Lower lobe of right lung (tissue), 2 donors: ENCODE results near the gene PRMT7. TPM values are rescaled to one million over a fixed set of nuclear protein-coding genes. Genes with fewer than 3 reads are reported as not detected.

Experiments
- ATAC-seq, 2 donors: fragments of 200-7000 bp; cut with Tn5 transposase; one replicate each; pipeline ENCODE4 v1.9.1; 2020 to 2022; ENCODE audit warnings: mild to moderate bottlenecking in 2 of 2, moderate library complexity in 2 of 2
- DNase-seq: peaks from one replicate; pipeline ENCODE4 v3.0.0-alpha.2; 2020
- H3K27ac ChIP-seq: fragments of 200-600 bp; one replicate; pipeline ENCODE4 v1.8.0; 2022
- H3K27me3 ChIP-seq: fragments of 200-600 bp; one replicate; pipeline ENCODE4 v1.8.0; 2022; ENCODE audit warnings: low read depth
- H3K36me3 ChIP-seq: fragments of 200-600 bp; one replicate; pipeline ENCODE4 v1.8.0; 2022; ENCODE audit warnings: mild to moderate bottlenecking
- H3K4me1 ChIP-seq: fragments of 200-600 bp; one replicate; pipeline ENCODE4 v1.8.0; 2022
- H3K4me3 ChIP-seq: fragments of 200-600 bp; one replicate; pipeline ENCODE4 v1.8.0; 2022; ENCODE audit warnings: mild to moderate bottlenecking
- H3K9me3 ChIP-seq: fragments of 200-600 bp; one replicate; pipeline ENCODE4 v1.8.0; 2022
- CTCF ChIP-seq: fragments of 200-600 bp; IDR thresholded peaks from one replicate; pipeline ENCODE4 v1.8.0; 2022; ENCODE audit warnings: antibody characterized with exemption, mild to moderate bottlenecking
- intact Hi-C: fragments of 100-400 bp; cut with DNase I; formaldehyde crosslinking; loops from one replicate; pipeline ENCODE4 v1.11.0; 2022
- total RNA-seq: library from RNA; stranded (reverse); fragmentation: NEBNext Ultra II Directional; extraction: Animal tissue kit (Norgen Biotek cat#: 25700); gene quantifications from one replicate; pipeline ENCODE4 v1.2.1, GENCODE V29; 2021
- donor health status: DM: no; HTN: yes; CAD: no; lungs with severe emphysema.

The PRMT7 gene
- total RNA-seq, 1 donor from 2014 or later = 36.1 TPM

GRCh38 chr16:68296291-68296690 is 14.5 kb upstream of the PRMT7 start:
- Histone ChIP-seq H3K27me3 (no peaks in the 10 kb centered on the region), H3K4me3 (no peak overlapping the region), H3K4me1 (no peaks in the 10 kb centered on the region), H3K9me3 (no peaks in the 10 kb centered on the region), H3K36me3 (peaks cover 98% of the 10 kb centered on the region), H3K27ac (no peak overlapping the region)
- intact Hi-C loops = no loop called here
- TF ChIP-seq CTCF = no peak
- no peak for DNase-seq
- ATAC-seq = peak in 1 of 2 donors; percentile 14

DNA sequence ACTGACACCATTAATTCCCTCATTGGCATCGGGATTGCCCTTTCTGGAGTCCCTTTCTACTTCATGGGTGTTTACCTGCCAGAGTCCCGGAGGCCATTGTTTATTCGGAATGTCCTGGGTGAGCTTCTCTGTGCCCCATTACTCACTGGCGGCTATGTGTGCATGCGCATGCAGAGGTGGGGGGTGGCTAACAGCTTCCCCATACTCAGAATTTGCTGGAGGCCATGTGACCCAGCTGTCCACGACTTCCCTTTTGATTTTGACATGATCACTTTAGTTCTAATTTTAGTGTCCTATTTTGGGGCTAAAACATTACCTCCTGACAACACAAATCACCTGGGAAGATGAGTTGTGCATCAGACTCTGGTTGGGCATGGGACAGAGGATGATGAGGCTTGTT is 14.1 kb upstream of the PRMT7 start:
- TF ChIP-seq CTCF = no peak
- ATAC-seq (peak in 1 of 2 donors; percentile 58), DNase-seq (no peak)
- H3K4me1 ChIP-seq = no peaks in the 10 kb centered on the region
- H3K27me3 ChIP-seq = no peaks in the 10 kb centered on the region
- H3K4me3 ChIP-seq = no peak overlapping the region
- no peak overlapping the region for H3K27ac ChIP-seq
- H3K9me3 ChIP-seq = no peaks in the 10 kb centered on the region
- intact Hi-C loops = no loop called here
- peaks cover 100% of the 10 kb centered on the region for H3K36me3 ChIP-seq

GRCh38 chr16:68297908-68298307 is 12.9 kb upstream of the PRMT7 start:
- TF ChIP-seq CTCF = no peak
- Histone ChIP-seq H3K27me3 (no peaks in the 10 kb centered on the region), H3K4me1 (no peaks in the 10 kb centered on the region), H3K4me3 (no peak overlapping the region), H3K9me3 (no peaks in the 10 kb centered on the region), H3K27ac (no peak overlapping the region), H3K36me3 (peaks cover 100% of the 10 kb centered on the region)
- ATAC-seq (no peak), DNase-seq (no peak)
- intact Hi-C loops = no loop called here

GRCh38 chr16:68298312-68298711 is 12.5 kb upstream of the PRMT7 start:
- no peaks in the 10 kb centered on the region for H3K9me3 ChIP-seq
- no peak for TF ChIP-seq CTCF
- intact Hi-C loops = no loop called here
- H3K27ac ChIP-seq = no peak overlapping the region
- H3K36me3 ChIP-seq = peaks cover 100% of the 10 kb centered on the region
- no peaks in the 10 kb centered on the region for H3K4me1 ChIP-seq
- ATAC-seq (no peak), DNase-seq (no peak)
- no peak overlapping the region for H3K4me3 ChIP-seq
- no peaks in the 10 kb centered on the region for H3K27me3 ChIP-seq

DNA sequence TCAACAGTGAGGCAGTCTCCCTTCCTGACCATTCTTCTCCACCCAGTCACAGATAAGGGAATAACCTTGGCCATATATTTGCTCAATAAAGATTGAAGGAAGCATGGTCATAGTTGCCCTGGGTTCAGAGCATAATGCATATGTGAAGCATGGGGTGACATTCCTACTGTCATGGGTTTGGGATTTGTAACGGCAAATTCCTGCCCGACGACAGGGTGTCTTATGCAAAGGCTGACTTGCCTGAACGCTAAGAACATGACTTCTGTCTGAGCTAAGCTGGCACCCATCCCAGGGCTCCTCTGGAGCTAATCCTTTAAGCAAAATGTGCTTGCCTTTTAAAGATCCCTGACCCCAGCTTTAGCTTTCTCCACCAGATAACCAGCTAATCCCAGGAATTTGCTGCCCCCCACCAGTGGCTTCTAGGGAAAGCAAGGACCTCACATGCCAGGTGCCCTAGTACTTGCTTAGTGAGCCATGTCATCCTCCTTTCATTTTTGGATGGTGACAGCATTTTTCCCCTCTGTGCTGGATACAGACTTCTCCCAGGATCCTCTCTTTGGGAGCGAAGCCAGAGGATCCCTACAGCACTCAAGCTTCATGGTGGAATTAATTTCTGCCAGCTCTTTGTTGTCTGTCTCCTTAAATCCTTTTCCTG is 11.8 kb upstream of the PRMT7 start:
- DNase-seq (no peak), ATAC-seq (no peak)
- Histone ChIP-seq H3K4me1 (no peaks in the 10 kb centered on the region), H3K4me3 (no peak overlapping the region), H3K27me3 (no peaks in the 10 kb centered on the region), H3K9me3 (no peaks in the 10 kb centered on the region), H3K36me3 (peaks cover 100% of the 10 kb centered on the region), H3K27ac (no peak overlapping the region)
- intact Hi-C loops = no loop called here
- no peak for TF ChIP-seq CTCF
